ENCODE data around the gene STARD3. TPM values are rescaled to one million over a fixed set of nuclear protein-coding genes. Genes with fewer than 3 reads are reported as not detected.

STARD3 gene
- total and polyA plus RNA-seq, 2 donors (not counting 3 experiments of a cell fraction or from before 2014, with no cell fraction given), result 51.0 to 75.7 TPM

- H3K4me1 ChIP-seq (ENCODE audit: control insufficient read depth, extremely low read depth, insufficient read depth, low read length), result no peaks in the 10 kb centered on the region
- CTCF ChIA-PET, result interaction anchor here (1.0 to 1.6 kb wide), 2 partner anchors 22 to 24 kb away, joined by 3 to 5 read pairs; no protein-coding TSS in a partner anchor
These were observed 37.2 kb upstream of the STARD3 start for GRCh38 chr17:39599665-39600231.

GRCh38 chr17:39600288-39600996 lies 36.5 kb upstream of the STARD3 start:
- Histone ChIP-seq H3K4me3 (replicated peaks in 1 of 3; ENCODE audit: insufficient read depth in 1 of 3, low read depth in 1 of 3, low read length in 3 of 3) (no peak overlapping the region), H3K79me2 (ENCODE audit: control insufficient read depth, insufficient read depth, low read length) (no peaks in the 10 kb centered on the region), H3K9me3 (replicated peaks; ENCODE audit: control insufficient read depth, insufficient read depth, low read length) (no peaks in the 10 kb centered on the region), H3K4me1 (ENCODE audit: control insufficient read depth, extremely low read depth, insufficient read depth, low read length) (no peaks in the 10 kb centered on the region), H3K36me3 (ENCODE audit: control insufficient read depth in 2 of 2, extremely low read depth in 1 of 2, insufficient read depth in 2 of 2, low read length in 2 of 2) (no peaks in the 10 kb centered on the region), H3K9ac (replicated peaks; ENCODE audit: extremely low read depth, insufficient read depth, low read length) (no peak overlapping the region), H2AFZ (ENCODE audit: low read depth, low read length) (no peak overlapping the region), H3K27ac (ENCODE audit: insufficient read depth, low read depth, low read length) (no peak overlapping the region), H3K4me2 (ENCODE audit: insufficient read depth, low read length) (no peak overlapping the region), H3K27me3 (ENCODE audit: control insufficient read depth in 2 of 2, insufficient read depth in 2 of 2, low read length in 2 of 2) (peaks cover 92 to 98% of the 10 kb centered on the region in 2 experiments), H3K9me1 (replicated peaks; ENCODE audit: control insufficient read depth, extremely low read depth, insufficient read depth, low read length) (no peaks in the 10 kb centered on the region), H4K20me1 (replicated peaks; ENCODE audit: control insufficient read depth, extremely low read depth, insufficient read depth, low read length) (no peaks in the 10 kb centered on the region)
- DNase-seq (ENCODE audit: low read depth, low spot score) (no peak), FAIRE-seq (no peak)
- dilution Hi-C loops (cut with MboI; ENCODE audit: extremely low pct_ligation_motif_present, low sequenced_read_pairs) (no loop called here), intact Hi-C loops (cut with micrococcal nuclease) (no loop called here)
- ChIA-PET CTCF (interaction anchor here (1.0 to 1.9 kb wide), 4 partner anchors 21 to 53 kb away, joined by 3 to 8 read pairs (median 4); no protein-coding TSS in a partner anchor), POLR2A (no interaction called here)
- TF ChIP-seq MYC (IDR thresholded peaks at IDR 0.05; ENCODE audit: low read depth, low read length), result no peak
- TF ChIP-seq MAX (IDR thresholded peaks at IDR 0.05; ENCODE audit: insufficient read depth, insufficient read length), result no peak
- TF ChIP-seq CTCF (IDR thresholded peaks at IDR 0.05; ENCODE audit: extremely low read depth in 1 of 2, insufficient read depth in 1 of 2, low read depth in 1 of 2, low read length in 2 of 2), result no peak
- TF ChIP-seq GATA2 (IDR thresholded peaks at IDR 0.05; ENCODE audit: insufficient read depth, insufficient read length, low read depth, low read length), result no peak
- TF ChIP-seq POLR2A (IDR thresholded peaks at IDR 0.05; ENCODE audit: low read depth, low read length), result no peak
- no peak for TF ChIP-seq FOS (IDR thresholded peaks at IDR 0.05; ENCODE audit: borderline replicate concordance, insufficient read depth, low read length)
- no peak for TF ChIP-seq EZH2 (IDR thresholded peaks at IDR 0.05; ENCODE audit: borderline replicate concordance, low read depth, low read length, severe bottlenecking)
- no peak for TF ChIP-seq POLR2AphosphoS5 (IDR thresholded peaks at IDR 0.05; ENCODE audit: insufficient read depth, low read depth, low read length)
- TF ChIP-seq JUN (IDR thresholded peaks at IDR 0.05; ENCODE audit: borderline replicate concordance, insufficient read depth, insufficient read length, low read depth), result no peak
- no TSS peak for BruUV-seq (replicated peaks)

More at GRCh38 chr17:39599665-39600231, 37.2 kb upstream of the STARD3 start:
- H3K27ac ChIP-seq (ENCODE audit: insufficient read depth, low read depth, low read length), result no peak overlapping the region
- H3K9ac ChIP-seq (replicated peaks; ENCODE audit: extremely low read depth, insufficient read depth, low read length), result no peak overlapping the region
- no peaks in the 10 kb centered on the region for H3K36me3 ChIP-seq (ENCODE audit: control insufficient read depth in 2 of 2, extremely low read depth in 1 of 2, insufficient read depth in 2 of 2, low read length in 2 of 2)
- FAIRE-seq, result no peak
- no peak overlapping the region for H3K4me2 ChIP-seq (ENCODE audit: insufficient read depth, low read length)
- no peaks in the 10 kb centered on the region for H3K79me2 ChIP-seq (ENCODE audit: control insufficient read depth, insufficient read depth, low read length)
- dilution Hi-C loops (cut with MboI; ENCODE audit: extremely low pct_ligation_motif_present, low sequenced_read_pairs) (no loop called here), intact Hi-C loops (cut with micrococcal nuclease) (no loop called here)
- peaks cover 91 to 98% of the 10 kb centered on the region in 2 experiments for H3K27me3 ChIP-seq (ENCODE audit: control insufficient read depth in 2 of 2, insufficient read depth in 2 of 2, low read length in 2 of 2)
- H2AFZ ChIP-seq (ENCODE audit: low read depth, low read length), result no peak overlapping the region
- no peak for DNase-seq (ENCODE audit: low read depth, low spot score)
- H3K9me1 ChIP-seq (replicated peaks; ENCODE audit: control insufficient read depth, extremely low read depth, insufficient read depth, low read length), result no peaks in the 10 kb centered on the region
- no peak overlapping the region for H3K4me3 ChIP-seq (replicated peaks in 1 of 3; ENCODE audit: insufficient read depth in 1 of 3, low read depth in 1 of 3, low read length in 3 of 3)
- H4K20me1 ChIP-seq (replicated peaks; ENCODE audit: control insufficient read depth, extremely low read depth, insufficient read depth, low read length), result no peaks in the 10 kb centered on the region
- no TSS peak for BruUV-seq (replicated peaks)
- POLR2A ChIA-PET, result no interaction called here
- no peaks in the 10 kb centered on the region for H3K9me3 ChIP-seq (replicated peaks; ENCODE audit: control insufficient read depth, insufficient read depth, low read length)
- TF ChIP-seq POLR2AphosphoS5 (IDR thresholded peaks at IDR 0.05; ENCODE audit: insufficient read depth, low read depth, low read length) (no peak), EZH2 (IDR thresholded peaks at IDR 0.05; ENCODE audit: borderline replicate concordance, low read depth, low read length, severe bottlenecking) (peak; percentile 62), GATA2 (IDR thresholded peaks at IDR 0.05; ENCODE audit: insufficient read depth, insufficient read length, low read depth, low read length) (no peak), MAX (IDR thresholded peaks at IDR 0.05; ENCODE audit: insufficient read depth, insufficient read length) (no peak)

All from endothelial cell of umbilical vein (primary cell).